Measurements from ENCODE around the gene PRKCH.

GRCh38 chr14:61406675-61407074 lies 85.3 kb downstream of the PRKCH start:
- no peak for TF ChIP-seq CTCF (IDR thresholded peaks at IDR 0.05)
- TF ChIP-seq POLR2A (IDR thresholded peaks at IDR 0.05): no peak
- TF ChIP-seq POLR2AphosphoS5 (IDR thresholded peaks at IDR 0.05): no peak
- TF ChIP-seq EP300 (IDR thresholded peaks at IDR 0.05): no peak

All from sigmoid colon (tissue), 4 donors.